Fibroblast of skin of right biceps (primary cell): ENCODE measurements around the gene CMSS1.
"Not testable (repeated sequence)": the region's sequence is repeated elsewhere in the genome, so short reads cannot be mapped to it uniquely, and the experiment has no call there.

ENCODE experiments used
- DNase-seq: peaks from one replicate; pipeline ENCODE4 v3.0.0-alpha.2; 2013

Gene CMSS1

DNA sequence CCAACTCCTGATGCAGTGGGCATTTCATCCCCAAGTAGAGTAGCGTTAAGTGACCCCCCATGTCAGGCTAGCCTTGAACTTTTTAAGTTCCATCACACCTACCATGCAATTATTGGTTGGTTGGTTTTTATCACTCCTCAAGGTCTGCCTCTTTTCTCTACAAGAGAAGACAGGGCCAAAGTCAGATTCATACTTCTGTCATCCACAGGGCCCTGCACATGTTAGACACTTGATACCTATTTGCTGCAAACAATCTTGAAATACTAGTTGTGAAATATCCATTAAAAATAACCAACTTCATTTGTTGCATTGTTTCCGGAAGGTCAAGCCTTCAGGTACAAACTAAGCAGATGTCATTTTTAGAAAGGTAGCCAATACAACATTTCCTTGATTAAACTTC is 1.2 kb downstream of the CMSS1 start:
- no peak for DNase-seq

- no peak for DNase-seq
Observed at GRCh38 chr3:99823723-99824711, 6.4 kb downstream of the CMSS1 start.

GRCh38 chr3:99825004-99825640 is 7.5 kb downstream of the CMSS1 start:
- DNase-seq: peak; percentile 51

DNA sequence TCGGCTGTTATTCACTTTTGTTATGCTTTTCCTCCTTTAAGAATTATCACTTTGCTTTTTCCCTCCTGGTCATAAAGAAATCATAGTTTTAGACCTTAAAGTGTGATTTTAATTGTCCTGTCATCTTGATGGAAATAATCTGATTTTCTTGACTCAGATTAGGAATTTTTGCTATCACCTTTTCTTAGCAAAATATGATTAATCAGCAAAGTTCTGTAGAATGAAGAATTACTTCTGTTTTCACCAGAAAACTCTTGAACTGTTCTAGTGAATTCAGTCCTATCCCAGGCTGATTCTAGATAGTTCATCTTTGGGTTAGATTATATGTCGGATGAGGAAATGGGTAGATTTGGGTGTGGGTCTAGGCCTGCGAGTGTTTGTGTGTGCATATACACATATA is 12.2 kb downstream of the CMSS1 start:
- DNase-seq: no peak

DNA sequence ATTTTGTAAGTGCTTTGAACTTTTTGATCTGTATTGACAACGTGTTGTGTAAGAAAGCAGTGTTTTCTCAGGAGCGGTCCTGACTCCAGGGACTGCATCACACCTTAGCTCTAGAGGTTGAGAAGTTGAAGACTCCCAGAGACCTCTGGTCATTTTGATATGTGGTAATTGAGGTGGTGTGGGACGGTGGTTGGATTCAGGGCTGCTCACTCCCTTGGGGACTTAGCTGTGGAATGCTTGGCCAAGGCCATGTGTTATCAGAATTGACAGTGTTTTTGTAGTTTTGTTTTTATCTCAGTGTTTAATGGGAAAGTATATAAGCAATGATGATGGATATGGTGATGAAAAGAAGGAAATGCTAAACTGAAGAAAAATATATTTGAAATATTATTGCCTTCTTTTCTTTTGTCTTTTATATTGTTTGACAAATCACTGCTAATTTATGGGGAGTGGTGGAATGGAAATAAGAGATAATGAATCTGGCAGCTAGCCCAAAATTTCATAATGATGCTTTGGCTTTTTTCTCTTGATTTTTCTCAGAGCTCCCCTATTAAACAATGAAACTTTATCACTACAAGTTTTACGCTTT is 16.0 kb downstream of the CMSS1 start:
- peak; percentile 28 for DNase-seq

DNA sequence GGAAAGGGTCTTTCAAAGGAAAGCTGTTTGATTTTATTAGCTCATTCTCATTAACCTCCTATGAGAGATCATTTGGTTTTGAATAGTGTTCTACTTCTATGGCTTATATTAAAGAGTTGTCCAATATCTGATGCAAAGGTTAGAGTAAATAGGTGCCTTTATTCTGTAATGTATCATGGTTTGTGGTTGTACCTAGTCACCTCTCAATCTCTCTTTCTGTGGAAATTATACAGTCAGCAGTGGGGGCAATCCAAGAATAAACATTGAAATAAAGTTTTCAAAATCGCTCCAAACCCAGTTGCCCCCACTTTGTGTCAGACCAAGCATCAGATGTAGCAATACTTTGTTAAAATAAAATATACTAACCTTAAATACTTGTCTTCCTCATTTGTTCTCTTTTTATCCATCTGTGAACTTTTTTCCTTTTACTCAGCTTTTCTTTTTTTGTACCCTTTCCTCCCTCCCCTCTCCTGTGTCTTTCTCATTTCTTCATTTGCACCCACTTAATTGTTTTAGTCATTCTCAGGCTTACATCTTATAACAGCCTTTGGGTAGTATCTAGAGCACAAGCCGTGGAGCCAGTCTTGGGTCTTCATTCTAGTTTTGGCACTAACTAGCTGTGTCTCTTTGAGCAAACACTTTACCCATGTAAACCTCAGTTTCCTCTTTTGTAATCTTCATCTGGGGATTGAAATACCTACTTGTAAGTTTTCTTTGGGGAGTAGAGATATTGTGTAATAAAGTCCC is 16.7 kb downstream of the CMSS1 start:
- DNase-seq: no peak

GRCh38 chr3:99836681-99837080 is 19.0 kb downstream of the CMSS1 start:
- DNase-seq: no peak

DNA sequence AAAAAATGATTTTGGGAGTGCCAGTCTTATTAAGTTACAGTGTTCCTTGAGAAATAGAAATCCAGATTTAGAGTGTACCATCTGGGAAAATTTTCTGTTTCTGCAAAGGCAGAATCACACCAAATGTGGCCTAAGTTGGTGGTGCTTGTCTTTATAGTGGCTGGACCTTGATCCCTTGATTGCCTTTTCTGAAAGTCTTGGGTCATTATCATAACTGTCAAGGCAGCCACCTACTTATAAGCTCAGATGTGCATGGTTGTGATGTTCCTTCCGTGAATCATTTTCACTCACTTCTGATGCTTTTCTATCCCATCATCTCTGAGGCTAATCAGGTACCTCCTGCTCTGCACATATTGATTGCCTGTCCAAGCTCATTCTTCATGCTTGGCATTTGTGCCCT is 20.1 kb downstream of the CMSS1 start:
- no peak for DNase-seq

DNA sequence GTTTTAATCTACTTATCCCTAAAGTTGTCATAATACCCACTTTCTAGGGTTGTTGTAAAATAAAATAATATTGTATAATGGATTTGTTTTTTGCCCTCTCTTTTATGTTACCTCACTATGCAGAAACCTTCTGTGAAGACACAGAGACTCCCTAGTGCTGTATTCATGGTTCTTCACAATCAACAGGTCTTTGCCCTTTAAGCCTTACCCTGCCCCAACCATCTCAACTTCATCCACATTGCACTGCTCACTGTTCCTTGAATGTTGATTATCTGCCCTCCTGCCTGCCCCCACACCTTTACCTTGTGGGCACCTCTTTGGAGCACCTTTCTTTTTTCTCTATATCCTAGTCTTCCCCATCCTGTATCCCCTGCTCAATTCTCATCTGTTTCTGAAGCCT is 21.1 kb downstream of the CMSS1 start:
- DNase-seq: no peak

DNA sequence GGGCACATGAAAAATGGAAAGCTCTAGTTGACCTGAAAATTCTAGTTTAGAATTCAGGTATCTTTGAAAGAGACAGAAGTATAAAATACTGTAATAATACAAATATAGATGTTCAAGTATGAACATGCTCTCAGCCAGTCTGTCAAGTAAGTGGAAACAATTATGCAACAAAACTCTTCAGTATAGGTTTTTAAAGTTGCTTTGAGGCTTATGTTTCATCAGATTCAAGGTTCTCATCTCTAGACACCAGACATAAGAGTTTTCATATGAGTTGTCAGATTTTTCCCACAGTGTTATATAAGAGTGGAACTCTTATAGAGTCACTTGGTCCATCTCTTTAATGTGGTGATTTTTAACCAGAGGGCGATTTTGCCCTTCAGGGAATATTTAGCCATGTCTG is 22.0 kb downstream of the CMSS1 start:
- DNase-seq: no peak

GRCh38 chr3:99841949-99842348 is 24.3 kb downstream of the CMSS1 start:
- DNase-seq: not testable (repeated sequence)

DNA sequence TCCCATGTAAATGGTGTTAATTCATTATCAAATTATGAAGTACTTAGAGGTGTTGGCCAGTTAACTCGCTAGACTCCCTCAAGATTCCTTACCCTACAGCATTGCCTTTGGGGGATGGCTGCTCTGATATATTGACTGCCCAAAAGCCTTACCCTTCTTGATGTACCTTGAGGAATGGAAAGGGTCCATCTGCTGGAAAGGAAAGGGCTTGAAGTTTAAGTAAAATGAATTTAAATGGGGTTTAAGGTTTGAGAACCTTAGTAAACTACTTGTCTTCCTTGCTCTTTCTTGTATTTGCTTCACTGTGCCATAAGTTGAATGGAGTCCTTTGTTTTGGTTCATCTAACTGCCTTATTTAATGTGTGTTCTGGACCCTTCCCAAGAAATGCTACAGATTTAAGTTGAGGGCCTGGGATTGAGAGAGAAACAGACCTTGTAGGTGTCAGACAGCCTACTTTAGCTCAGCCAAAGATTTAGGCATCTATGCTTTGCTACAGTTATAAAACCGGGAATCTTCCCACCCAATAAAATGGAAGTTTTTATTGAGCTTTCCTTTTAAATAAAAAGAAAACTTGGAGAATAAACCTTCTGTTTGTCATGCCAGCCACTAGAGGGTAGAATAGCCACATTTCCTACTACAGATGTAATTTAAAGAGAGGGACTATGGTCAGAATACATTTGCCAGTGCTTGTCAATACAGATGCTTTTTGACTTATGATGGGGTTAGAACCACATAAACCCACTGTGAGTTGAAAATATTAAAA is 25.3 kb downstream of the CMSS1 start:
- DNase-seq: peak; percentile 65

GRCh38 chr3:99843590-99844258 is 26.1 kb downstream of the CMSS1 start:
- DNase-seq: no peak

GRCh38 chr3:99845331-99845730 is 27.7 kb downstream of the CMSS1 start:
- DNase-seq: no peak

GRCh38 chr3:99845999-99846398 is 28.3 kb downstream of the CMSS1 start:
- DNase-seq: no peak

- peak; percentile 67 for DNase-seq
Observed at GRCh38 chr3:99846477-99847160, 29.0 kb downstream of the CMSS1 start.

DNA sequence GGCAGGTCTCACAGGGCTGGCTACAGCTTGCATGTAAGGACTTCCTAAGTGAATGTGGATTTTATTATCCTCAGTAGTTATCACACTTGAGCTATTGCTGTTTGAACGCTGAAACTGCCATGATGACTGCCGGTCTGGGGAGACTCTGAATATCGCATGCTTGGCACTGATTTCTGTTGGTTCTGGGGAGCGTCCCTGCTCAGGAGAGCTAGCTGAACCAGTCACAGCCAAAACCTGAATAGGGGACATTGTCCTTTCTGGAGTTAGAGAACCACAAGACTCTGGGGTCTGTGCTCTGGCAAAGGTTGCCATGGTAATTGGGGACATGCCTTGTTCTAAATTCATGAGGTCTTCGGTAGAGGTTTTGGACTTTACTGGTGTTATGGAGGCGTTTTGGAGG is 30.8 kb downstream of the CMSS1 start:
- DNase-seq: no peak

DNA sequence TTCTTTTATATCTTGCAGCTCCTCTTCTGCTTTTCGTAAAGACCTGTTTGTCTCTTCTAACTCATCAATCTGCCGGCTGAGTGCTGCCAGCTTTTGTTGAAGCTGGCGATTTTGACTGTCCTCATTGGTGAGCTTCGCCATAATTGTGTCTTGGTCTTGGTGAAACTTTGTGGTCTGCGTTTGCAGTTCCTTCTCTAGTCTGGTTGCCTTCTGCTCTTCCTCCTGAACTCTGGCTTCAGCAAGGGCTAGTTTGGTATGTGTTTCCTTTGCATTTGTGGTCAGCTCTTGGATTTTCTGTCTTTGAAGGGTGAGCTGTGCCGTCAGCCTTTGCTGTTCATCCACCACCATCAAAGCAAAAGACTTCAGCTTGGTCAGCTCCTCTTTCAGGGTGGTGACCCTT is 32.9 kb downstream of the CMSS1 start:
- DNase-seq: no peak

GRCh38 chr3:99851955-99852354 is 34.3 kb downstream of the CMSS1 start:
- DNase-seq: no peak

DNA sequence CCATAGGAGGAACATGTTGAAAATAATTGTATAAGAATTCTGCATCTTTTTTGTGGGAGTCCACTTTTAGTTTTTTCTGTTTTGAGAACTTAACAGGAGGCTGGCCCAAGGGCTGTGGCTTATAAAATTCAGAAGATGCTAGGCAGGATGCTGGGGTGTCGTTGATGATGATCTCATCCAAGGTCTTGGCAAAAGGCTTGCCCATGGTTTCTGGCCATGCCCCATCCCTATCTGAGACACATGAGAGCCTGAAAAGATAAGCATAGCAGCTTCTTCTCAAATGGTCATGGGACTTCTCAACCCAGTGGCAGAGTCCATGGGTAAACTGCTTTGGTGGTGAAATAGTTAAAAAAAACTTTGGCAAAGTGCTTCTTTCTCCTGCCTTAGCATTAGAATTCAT is 35.2 kb downstream of the CMSS1 start:
- peak; percentile 27 for DNase-seq

DNA sequence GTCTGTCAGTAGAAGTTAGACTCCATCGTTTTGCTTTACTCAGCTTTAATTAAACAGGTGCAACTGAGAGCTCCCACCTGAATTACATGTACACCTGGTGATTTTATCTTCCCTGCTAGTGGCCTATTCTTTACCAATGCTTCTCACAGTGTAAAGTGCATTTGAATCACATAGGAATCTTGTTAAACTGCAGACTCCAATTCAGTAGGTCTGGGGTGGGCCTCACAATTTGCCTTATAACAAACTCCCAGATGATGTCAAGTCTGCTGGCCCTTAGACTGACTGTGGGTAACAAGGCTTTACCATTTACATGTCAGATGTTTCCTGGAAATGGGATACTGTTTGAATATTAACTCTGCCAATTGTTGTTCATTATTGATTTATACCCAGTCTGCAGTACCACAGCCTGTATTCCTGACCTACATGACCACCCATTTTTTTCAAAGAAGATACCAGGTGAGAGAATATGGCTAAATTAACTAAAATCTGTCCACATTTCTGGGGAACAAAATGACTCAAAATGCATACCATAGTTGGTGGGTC is 37.2 kb downstream of the CMSS1 start:
- DNase-seq: no peak
